Renal pelvis (tissue), 12 donors: ENCODE results near the gene ZNF784. TPM values are rescaled to one million over a fixed set of nuclear protein-coding genes. Genes with fewer than 3 reads are reported as not detected.
A peak's percentile ranks its signal among the peaks of the same experiment; 100 is the strongest.

Source experiments
- DNase-seq: peaks from one replicate; pipeline ENCODE4 v3.0.0-alpha.2; 2013
- long read RNA-seq, 16 experiments: transcript quantifications; one replicate each; lab custom pipeline, GENCODE V29; 2026
- polyA plus RNA-seq, 3 donors: library from polyadenylated mRNA; unstranded; fragments of 120-200 nt; gene quantifications; one replicate each; pipeline ENCODE4 v1.2.1, GENCODE V29; 2013; ENCODE audit not compliant: insufficient read length in 3 of 3

ZNF784 gene, protein sequence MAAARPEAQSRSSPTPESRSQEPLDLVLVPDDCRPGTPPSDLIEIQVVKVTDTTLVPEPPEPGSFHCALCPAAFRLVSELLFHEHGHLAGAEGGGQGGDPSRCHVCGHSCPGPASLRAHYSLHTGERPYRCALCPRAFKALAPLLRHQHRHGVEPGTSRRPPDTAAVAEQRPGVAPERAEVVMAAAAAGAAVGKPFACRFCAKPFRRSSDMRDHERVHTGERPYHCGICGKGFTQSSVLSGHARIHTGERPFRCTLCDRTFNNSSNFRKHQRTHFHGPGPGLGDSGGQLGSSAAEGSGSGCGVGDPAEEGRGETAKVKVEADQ
- polyA plus RNA-seq: 10 to 100 TPM; 13.6 to 15.9 (median 13.9) TPM
- long read RNA-seq, donor 1, partial matches to known transcripts: 0 of 3 reads
- long read RNA-seq, donor 1, other reads (novel, unspliced or antisense): 0 of 3 reads
- long read RNA-seq, donor 2, partial matches to known transcripts: 0 of 5 reads
- long read RNA-seq, donor 2, other reads (novel, unspliced or antisense): 0 of 5 reads
- long read RNA-seq, donor 3, partial matches to known transcripts: 0 of 3 reads
- long read RNA-seq, donor 3, other reads (novel, unspliced or antisense): 0 of 3 reads
- long read RNA-seq, donor 4, transcript ZNF784-201 (2 exons, 2,021 nt): major isoform, 5 of 5 reads
- long read RNA-seq, donor 4, partial matches to known transcripts: 0 of 5 reads
- long read RNA-seq, donor 4, other reads (novel, unspliced or antisense): 0 of 5 reads
- long read RNA-seq, donor 5, partial matches to known transcripts: 0 of 2 reads
- long read RNA-seq, donor 5, other reads (novel, unspliced or antisense): 0 of 2 reads
- long read RNA-seq, donor 6, partial matches to known transcripts: 0 of 2 reads
- long read RNA-seq, donor 6, other reads (novel, unspliced or antisense): 0 of 2 reads
- long read RNA-seq, donor 7, transcript ZNF784-201 (2 exons, 2,021 nt): major isoform, 10 of 118 reads
- long read RNA-seq, donor 7, partial matches to known transcripts: 107 of 118 reads
- long read RNA-seq, donor 7, other reads (novel, unspliced or antisense): 0 of 118 reads
- long read RNA-seq, donor 8, partial matches to known transcripts: 0 of 1 reads
- long read RNA-seq, donor 8, other reads (novel, unspliced or antisense): 0 of 1 reads
- long read RNA-seq, donor 9, transcript ZNF784-201 (2 exons, 2,021 nt): major isoform, 5 of 11 reads
- long read RNA-seq, donor 9, partial matches to known transcripts: 6 of 11 reads
- long read RNA-seq, donor 9, other reads (novel, unspliced or antisense): 0 of 11 reads
- long read RNA-seq, donor 10, partial matches to known transcripts: 0 of 4 reads
- long read RNA-seq, donor 10, other reads (novel, unspliced or antisense): 0 of 4 reads
- long read RNA-seq, donor 11, transcript ZNF784-201 (2 exons, 2,021 nt): major isoform, 7 of 7 reads
- long read RNA-seq, donor 11, partial matches to known transcripts: 0 of 7 reads
- long read RNA-seq, donor 11, other reads (novel, unspliced or antisense): 0 of 7 reads
- long read RNA-seq, donor 12, transcript ZNF784-201 (2 exons, 2,021 nt): major isoform, 5 of 5 reads
- long read RNA-seq, donor 12, partial matches to known transcripts: 0 of 5 reads
- long read RNA-seq, donor 12, other reads (novel, unspliced or antisense): 0 of 5 reads
- long read RNA-seq, donor 13, partial matches to known transcripts: 0 of 3 reads
- long read RNA-seq, donor 13, other reads (novel, unspliced or antisense): 0 of 3 reads
- long read RNA-seq, donor 14, transcript ZNF784-201 (2 exons, 2,021 nt): major isoform, 7 of 401 reads
- long read RNA-seq, donor 14, partial matches to known transcripts: 385 of 401 reads
- long read RNA-seq, donor 14, other reads (novel, unspliced or antisense): 9 of 401 reads
- long read RNA-seq, donor 15, partial matches to known transcripts: 0 of 3 reads
- long read RNA-seq, donor 15, other reads (novel, unspliced or antisense): 0 of 3 reads
- long read RNA-seq, donor 16, partial matches to known transcripts: 0 of 5 reads
- long read RNA-seq, donor 16, other reads (novel, unspliced or antisense): 0 of 5 reads

DNA sequence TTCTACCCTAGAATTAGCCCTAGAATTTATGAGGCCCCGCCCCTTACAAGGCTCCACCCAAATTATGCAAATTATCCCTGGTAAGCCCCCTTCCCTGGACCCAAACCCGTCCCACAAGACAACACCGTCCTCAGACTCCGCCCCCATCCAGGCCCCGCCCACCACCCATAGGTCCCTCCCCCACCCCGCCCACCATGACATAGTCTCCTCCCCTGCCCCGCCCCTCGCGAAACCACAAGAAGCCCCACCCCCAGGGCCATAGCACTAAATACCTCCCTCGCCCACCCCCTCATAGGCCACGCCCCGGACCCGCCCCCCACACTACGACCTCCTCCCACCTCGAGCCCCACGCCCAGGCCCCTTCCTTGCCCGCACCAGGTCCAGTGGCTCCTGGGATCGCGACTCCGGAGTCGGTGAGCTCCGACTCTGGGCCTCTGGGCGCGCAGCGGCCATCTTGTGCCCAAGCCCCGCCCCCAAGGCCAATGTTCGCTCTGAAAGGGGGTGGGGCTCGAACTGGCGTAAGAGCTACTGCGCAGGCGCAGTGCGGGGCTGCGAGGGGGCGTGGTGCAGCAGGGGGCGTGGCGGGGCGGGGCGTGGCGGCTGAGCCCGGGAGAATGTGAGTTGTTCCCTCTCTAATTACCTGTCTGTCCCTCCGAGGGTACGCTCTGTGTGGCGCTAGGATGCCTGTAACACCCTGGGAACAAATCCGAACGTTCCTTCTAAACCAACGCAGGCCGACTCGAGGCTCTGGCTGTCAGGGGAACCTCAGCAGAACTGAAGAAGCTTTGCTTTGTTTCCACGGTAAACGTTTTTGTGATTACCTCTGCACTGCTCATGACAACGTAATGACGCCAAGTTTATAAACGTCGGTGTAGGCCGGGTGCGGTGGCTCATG, at the start of gene ZNF784:
ZNF784 (minus strand) TSS at position 458 of the 895 bp plus-strand sequence; CDS start at position 453, 5 bp downstream.
- DNase-seq: peak; percentile 92

DNA sequence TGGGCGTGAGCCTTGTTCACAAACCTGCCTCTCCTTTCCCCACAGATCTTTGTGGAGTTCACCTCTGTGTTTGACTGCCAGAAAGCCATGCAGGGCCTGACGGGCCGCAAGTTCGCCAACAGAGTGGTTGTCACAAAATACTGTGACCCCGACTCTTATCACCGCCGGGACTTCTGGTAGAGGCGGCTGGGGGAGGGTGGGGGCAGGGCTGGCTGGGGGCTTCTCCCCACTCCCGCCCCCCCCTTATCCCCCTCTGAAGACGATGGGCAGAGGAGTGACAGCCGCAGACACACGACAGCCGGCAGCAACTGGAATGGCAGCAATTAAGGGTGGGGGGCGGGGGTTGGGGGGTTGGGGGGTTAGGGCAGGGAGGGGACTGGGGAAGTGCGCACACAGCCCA, 49.5 kb upstream of the ZNF784 start:
- no peak for DNase-seq

DNA sequence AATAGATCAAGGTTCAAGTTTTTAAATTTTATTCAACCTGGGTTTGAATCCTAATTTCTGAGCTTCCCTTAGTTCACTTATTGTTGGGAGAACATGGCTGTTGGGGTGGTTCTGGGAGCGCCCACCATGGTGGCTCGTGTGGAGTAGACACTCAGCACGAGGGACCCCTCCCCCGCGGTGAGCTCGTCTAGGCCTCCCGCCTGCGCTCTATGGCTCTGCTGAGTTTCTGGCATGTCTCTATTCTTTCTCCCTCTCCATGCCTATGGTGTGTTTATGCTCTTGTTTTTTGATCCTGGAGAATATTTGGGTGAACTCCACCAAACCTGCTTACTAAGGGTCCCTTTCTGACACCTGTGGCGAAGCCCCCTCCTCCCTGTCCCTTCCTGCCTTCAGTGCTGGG, 49.1 kb upstream of the ZNF784 start:
- no peak for DNase-seq

DNA sequence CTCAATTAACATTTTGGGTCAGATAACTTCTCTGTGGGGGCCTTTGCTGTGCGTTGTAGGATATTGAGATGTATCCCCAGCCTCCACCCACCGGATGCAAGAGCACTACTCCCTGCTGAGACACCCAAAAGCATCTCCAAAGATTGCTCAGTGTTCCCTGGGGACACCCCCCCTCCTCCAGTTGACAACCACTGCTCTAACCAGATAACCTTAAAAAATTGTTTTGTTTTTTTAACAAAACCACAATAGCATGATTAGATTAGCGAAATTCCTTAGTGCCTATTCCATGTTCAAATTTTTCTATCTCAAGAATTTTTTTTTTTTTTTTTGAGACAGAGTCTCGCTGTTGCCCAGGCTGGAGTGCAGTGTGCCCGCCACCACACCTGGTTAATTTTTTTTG, 48.1 kb upstream of the ZNF784 start:
- no peak for DNase-seq

DNA sequence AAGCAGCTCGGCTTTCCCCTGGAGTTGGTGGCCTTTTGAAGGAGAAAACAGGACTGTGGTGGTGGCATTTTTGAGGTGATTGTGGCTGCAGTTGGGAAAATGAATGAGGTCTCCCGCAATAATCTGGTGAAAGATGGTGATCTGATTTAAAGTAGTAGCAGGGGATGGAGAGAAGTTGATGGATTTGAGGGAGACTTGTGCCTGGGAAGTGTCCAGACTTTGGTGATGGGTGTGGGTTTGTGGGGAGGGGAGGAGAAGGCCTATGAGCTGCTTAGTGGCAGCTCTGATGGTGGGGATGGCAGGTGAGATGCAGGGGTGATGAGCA, 46.6 kb upstream of the ZNF784 start:
- DNase-seq: no peak

DNA sequence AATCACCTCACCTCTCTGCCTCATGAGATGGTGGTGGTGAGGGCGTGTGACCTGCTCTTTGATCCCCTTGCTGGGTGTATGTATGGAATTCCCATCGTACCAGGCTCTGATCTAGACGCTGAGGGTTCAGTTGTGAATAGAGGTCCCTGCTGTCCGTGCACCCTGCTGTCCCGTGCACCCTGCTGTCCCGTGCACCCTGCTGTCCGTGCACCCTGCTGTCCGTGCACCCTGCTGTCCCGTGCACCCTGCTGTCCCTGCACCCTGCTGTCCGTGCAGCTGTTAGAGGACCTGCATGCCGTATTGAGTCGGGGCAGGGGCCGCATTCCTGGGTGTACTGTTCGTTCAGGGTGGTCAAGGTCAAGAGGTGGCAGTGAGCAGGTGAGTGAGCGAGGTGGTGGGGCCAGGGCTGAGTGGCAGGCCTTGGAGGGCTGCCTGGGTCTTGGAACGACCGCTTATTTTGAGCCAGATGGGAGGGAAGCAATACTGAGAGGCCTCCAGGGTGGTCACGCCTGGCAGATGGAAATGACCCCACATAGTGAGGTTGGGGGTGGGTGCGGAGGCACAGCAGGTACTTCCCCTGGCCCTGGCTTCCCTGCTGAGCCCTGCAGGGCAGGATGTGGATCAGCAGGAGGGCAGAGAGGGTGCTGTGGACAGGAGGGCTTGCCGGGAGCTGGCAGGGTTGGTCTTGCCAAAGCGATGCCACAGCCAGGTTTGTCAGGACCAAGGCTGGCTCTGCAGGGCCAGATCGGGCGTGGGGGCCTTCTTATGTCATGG, 46.1 kb upstream of the ZNF784 start:
- no peak for DNase-seq

DNA sequence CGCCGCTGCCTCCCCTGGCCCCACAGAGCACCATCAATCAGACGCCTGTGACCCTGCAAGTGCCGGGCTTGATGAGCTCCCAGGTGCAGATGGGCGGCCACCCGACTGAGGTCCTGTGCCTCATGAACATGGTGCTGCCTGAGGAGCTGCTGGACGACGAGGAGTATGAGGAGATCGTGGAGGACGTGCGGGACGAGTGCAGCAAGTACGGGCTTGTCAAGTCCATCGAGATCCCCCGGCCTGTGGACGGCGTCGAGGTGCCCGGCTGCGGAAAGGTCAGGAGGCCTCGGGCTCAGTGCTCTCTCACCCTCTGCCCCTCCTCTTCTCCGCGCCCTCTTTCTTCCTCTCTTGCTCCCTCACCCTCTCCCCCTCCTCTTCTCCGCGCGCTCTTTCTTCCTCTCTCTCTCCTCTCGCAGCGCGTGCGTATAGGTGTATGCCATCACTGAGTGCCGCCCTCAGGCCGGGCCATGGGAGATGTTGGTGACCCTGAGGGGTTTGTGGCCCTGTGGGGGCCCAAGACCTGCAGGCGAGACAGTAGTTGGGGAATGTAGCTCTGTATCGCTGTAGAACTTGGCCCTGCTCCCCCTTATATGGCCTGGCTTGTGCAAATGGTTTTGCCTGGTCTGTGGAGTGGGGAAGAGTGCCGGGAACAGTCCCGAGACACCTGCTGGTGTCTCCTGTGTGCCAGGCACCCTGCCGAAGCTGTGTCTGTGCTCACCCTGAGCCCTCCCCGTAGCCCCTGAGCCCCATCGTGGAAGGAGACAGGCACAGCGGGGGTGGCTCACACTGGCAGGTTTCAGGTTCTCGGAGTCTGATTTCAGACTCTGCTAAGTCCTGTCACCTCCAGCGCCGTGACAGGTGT, 45.3 kb upstream of the ZNF784 start:
- no peak for DNase-seq

DNA sequence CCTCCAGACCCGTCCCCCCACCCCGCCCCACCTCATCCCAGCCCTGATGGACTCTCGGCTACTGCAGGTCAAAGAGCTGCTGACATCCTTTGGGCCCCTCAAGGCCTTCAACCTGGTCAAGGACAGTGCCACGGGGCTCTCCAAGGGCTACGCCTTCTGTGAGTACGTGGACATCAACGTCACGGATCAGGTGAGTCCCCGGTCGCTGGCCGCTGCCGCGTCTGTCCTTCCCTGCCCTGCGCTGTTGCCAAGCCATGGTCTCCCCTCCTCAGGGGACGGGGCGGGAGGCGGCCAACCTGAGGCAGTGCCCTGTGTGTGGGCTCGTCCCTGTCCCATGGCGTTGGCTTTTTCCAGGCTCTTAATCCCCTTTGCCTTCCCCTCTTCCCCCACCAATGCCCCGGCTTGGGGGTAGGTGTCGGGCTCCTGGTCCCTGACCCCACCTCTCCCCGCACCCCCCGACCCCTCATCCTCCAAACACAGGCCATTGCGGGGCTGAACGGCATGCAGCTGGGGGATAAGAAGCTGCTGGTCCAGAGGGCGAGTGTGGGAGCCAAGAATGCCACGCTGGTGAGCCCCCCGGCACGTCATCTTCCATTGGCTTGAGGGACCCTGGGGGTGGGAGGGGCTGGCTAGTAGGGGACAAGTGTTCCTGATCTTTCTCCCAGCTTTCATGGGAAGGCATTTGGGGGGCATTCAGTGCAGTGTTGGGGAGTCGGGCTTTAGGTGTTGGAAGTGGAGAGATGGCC, 44.4 kb upstream of the ZNF784 start:
- no peak for DNase-seq

DNA sequence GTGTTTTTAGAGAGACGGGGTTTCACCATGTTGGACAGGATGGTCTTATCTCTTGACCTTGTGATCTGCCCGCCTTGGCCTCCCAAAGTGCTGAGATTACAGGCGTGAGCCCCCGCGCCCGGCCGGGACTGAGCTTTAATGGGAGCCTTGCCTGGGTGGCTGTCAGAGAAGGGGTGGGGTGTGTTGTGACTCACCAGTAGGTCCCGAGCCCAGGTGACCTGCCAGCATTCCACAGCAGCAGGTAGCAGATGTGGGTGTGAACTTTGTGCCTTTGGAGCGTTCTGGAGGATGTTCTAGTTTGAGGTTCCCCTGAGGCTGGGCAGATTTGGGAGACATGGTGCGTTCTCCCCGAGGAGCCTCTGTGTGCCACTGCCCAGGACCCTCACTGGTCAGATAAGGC, 43.6 kb upstream of the ZNF784 start:
- no peak for DNase-seq

DNA sequence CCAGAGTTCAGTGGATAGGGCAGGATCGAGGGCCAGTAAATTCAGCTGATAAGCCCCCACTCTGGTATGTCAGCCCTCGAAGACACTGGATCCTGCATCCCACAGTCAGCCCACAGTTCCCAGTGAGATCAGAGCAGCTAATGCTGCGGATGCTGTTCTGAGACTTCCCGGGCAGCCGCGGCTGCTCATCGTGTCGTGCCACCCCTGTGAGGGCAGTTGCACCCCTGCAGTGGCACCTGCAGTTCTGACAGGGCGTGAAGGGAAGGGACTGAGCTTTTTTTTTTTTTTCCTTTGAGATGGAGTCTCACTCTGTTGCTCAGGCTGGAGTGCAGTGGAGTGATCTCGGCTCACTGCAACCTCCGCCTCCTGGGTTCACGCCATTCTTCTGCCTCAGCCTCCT, 43.1 kb upstream of the ZNF784 start:
- DNase-seq: no peak

DNA sequence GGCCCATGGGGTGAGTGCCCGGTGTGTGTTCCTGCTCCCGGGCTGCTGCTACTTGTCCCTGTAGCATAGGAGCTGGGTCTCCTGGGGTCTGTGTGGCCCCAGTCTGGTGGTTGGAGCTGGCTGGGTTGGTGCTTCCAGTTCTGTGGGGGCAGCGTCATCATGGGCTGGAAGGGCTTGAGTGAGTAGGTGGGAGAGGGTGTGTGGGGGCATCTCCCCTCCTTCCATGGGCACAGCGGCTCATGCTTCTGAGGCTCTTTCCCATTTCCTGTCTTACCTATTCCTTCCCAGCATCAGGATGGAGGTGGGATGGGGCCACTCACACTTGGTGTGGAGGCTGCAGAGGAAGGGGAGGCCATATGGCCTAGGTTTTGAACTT, 42.6 kb upstream of the ZNF784 start:
- no peak for DNase-seq

DNA sequence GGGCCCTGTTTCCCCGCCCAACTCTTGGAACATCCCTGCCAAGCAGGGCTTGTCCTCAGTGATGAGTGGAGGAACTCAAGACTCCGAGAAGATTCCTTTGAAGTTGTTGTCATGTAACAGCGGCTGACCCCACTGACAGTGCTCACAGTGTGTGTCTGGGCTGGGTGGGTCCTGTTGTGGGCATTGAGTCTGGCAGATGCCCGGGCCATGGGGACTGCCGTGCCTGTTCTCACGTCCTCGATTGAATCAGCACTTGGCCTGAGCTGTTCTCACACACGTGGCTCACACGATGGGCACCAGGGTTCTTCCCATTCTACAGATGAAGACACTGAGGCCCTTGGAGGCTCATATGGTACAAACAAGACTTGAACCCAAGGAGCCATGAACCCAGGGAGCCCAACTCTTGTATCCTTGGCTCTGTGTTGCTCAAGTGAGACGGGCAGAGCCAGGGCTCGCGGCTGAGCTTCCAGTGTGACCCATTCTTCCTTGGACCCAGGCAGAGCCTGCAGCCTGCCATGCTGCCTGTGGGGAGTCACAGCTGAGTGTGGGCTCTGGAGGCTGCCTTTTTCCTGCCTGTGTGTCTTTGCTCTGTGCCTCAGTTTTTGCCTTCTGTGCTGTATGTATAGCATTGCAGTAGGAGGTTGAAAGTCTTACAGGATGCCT, 42.1 kb upstream of the ZNF784 start:
- no peak for DNase-seq

DNA sequence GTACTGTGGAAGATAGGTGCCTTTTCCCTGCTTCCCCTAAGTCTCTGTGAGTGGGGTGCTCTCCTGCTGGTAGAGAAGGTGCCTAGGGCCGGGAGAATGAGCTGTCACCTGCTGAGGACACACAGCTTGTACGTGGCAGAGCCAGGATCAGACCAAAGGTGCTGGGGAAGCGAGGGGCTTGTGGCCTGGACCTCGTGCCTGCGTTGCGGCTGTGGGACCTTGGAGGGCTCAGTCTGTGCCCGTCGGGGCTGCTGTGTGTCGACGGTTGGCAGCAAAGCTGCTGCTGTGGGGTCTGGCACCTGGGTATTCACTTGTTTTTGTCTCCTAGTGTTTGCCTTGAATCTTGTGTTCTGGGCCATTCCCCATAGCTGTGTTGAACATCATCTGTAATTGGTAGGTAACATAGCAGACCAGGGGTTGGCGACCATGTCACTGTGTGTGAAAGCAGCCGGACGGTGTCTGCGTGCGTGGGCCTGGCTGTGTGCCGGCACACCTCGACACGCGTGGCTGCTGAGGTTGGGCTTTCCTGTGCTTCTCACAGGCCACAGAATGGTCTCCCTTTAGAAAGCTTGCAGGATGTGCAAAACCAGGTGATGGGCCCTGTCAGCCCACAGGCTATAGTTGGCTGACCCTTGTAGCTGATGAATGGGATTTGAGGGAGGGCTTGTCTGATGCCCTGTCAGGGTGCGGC, 39.6 kb upstream of the ZNF784 start:
- no peak for DNase-seq

DNA sequence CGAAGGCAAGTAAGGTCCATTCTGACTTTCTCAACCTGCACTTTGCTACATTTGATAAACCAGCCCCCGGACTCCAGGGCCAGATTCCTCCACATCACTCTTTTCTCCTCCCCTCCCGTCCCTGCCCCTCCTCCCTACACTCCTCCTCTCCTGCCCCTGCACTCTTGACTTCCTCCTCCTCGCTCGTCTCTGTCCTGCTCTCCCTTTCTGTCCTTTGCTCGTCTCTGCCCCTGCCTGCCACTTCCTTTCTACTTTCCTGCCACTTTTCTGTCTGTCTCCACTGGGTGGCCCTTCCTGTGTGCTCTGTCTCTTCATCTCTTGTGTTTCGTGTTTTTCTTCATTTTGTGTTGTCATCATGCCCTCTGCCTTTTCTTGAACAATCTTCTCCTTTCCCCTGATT, 37.5 kb upstream of the ZNF784 start:
- DNase-seq: no peak

DNA sequence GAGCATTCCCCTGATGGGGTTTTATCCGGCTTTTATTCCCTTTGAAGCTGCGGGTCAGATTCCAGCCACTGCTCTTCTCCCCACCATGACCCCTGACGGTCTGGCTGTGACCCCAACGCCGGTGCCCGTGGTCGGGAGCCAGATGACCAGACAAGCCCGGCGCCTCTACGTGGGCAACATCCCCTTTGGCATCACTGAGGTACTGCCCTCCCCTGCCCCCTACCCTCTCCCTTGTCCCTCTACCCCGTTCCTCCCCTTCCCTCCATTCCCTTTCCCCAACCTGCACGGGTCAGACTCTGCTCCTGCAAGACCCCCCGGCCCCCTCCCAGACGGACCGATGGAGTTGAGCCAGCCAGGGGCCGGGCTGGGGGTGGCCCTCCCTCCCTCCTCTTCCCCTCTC, 36.6 kb upstream of the ZNF784 start:
- DNase-seq: no peak

DNA sequence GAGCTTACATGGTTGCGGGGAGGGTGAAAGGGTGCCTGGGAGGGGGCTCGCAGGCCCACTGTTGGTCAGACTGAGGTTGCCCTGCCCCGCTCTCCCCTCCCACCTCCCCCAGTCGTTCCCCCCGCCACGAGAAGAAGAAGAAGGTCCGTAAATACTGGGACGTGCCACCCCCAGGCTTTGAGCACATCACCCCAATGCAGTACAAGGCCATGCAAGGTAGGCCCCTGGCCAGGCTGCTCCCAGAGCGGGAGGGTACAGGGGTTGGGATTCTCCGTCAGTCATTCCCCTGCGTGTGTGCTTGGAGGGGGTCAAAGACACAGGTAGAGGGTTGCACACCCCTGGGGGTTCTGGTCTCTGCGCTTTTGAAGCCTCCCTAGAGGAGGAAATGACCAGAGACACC, 36.0 kb upstream of the ZNF784 start:
- DNase-seq: no peak
